ENCODE data around the gene C1orf53. TPM values are rescaled to one million over a fixed set of nuclear protein-coding genes. Genes with fewer than 3 reads are reported as not detected.

C1orf53 gene
- total and polyA plus RNA-seq, 9 of the 15 experiments (the other 6 are each of a cell fraction or from before 2014, with no cell fraction given): 0.31 to 3.2 (median 2.3) TPM

DNA sequence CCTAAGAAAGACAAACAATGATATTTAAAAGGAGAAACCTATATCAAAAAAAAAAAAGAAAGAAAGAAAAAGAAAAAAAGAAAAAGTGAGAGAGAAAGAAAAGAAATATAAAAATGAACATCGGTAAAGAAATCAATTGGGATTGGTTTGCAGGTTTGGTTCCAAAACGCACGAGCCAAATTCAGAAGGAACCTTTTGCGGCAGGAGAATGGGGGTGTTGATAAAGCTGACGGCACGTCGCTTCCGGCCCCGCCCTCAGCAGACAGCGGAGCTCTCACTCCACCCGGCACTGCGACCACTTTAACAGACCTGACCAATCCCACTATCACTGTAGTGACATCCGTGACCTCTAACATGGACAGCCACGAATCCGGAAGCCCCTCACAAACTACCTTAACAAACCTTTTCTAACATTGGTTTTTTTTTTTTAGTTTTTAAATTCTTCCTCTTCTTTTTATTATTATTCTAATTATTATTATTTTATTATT, 26.5 kb downstream of the C1orf53 start (continued):
- TF ChIP-seq YBX1 (IDR thresholded peaks at IDR 0.05): no peak
- no peak for TF ChIP-seq RBM14 (IDR thresholded peaks at IDR 0.05; ENCODE audit: borderline replicate concordance, insufficient read depth, low read depth, low read length)
- no peak for TF ChIP-seq POLR2B (IDR thresholded peaks at IDR 0.05; ENCODE audit: low read depth, partially characterized antibody)
- no peak for TF ChIP-seq RBBP5 (IDR thresholded peaks at IDR 0.05; ENCODE audit: borderline replicate concordance, insufficient read depth, low read length, poor library complexity, severe bottlenecking)
- TF ChIP-seq ZKSCAN8 (CRISPR knock-in tag; IDR thresholded peaks at IDR 0.05): no peak
- TF ChIP-seq, protein P1, sequence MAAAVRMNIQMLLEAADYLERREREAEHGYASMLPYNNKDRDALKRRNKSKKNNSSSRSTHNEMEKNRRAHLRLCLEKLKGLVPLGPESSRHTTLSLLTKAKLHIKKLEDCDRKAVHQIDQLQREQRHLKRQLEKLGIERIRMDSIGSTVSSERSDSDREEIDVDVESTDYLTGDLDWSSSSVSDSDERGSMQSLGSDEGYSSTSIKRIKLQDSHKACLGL (CRISPR knock-in tag; IDR thresholded peaks at IDR 0.05; ENCODE audit: borderline replicate concordance, poor library complexity, severe bottlenecking): no peak
- no peak for TF ChIP-seq ZNF780A (CRISPR knock-in tag; IDR thresholded peaks at IDR 0.05)
- no peak for TF ChIP-seq IFI16 (CRISPR knock-in tag; IDR thresholded peaks at IDR 0.05)
- TF ChIP-seq, protein P2, sequence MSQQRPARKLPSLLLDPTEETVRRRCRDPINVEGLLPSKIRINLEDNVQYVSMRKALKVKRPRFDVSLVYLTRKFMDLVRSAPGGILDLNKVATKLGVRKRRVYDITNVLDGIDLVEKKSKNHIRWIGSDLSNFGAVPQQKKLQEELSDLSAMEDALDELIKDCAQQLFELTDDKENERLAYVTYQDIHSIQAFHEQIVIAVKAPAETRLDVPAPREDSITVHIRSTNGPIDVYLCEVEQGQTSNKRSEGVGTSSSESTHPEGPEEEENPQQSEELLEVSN (IDR thresholded peaks at IDR 0.05; ENCODE audit: borderline replicate concordance in 1 of 2, extremely low read depth in 1 of 2, insufficient read depth in 1 of 2, insufficient read length in 1 of 2, low read depth in 1 of 2, low read length in 1 of 2, poor library complexity in 1 of 2, severe bottlenecking in 1 of 2): no peak
- TF ChIP-seq ERF (CRISPR knock-in tag; IDR thresholded peaks at IDR 0.05): no peak
- no peak for TF ChIP-seq CAMTA2 (CRISPR knock-in tag; conservative IDR thresholded peaks at IDR 0.05)
- TF ChIP-seq ZNF764 (CRISPR knock-in tag; IDR thresholded peaks at IDR 0.05; ENCODE audit: low read depth): no peak
- no peak for TF ChIP-seq NFE2 (IDR thresholded peaks at IDR 0.05; ENCODE audit: low read depth)
- no peak; the same call in 1 of the 2 replicates for TF ChIP-seq MBD2 (IDR thresholded peaks at IDR 0.05; ENCODE audit: borderline replicate concordance, low read depth)
- TF ChIP-seq RCOR1 (IDR thresholded peaks at IDR 0.05; ENCODE audit: borderline replicate concordance in 1 of 2, low read depth in 2 of 2, low read length in 2 of 2): peak in 1 of 2 experiments; percentile 28; a peak in 1 of 4 replicates
- TF ChIP-seq SP1 (CRISPR knock-in tag; IDR thresholded peaks at IDR 0.05): no peak
- TF ChIP-seq MECOM (CRISPR knock-in tag; IDR thresholded peaks at IDR 0.05): no peak
- TF ChIP-seq CBFA2T2 (conservative IDR thresholded peaks at IDR 0.05): no peak
- no peak for TF ChIP-seq CBX2 (IDR thresholded peaks at IDR 0.05; ENCODE audit: insufficient read depth, low read length, poor library complexity, severe bottlenecking)
- no peak for TF ChIP-seq XRCC3 (IDR thresholded peaks at IDR 0.05)
- TF ChIP-seq ZFP1 (CRISPR knock-in tag; IDR thresholded peaks at IDR 0.05): no peak
- TF ChIP-seq ZBTB1 (CRISPR knock-in tag; IDR thresholded peaks at IDR 0.05; ENCODE audit: borderline replicate concordance, low read depth): no peak
- TF ChIP-seq FOXJ2 (tag; IDR thresholded peaks at IDR 0.05): no peak
- no peak for TF ChIP-seq FUS (optimal IDR thresholded peaks at IDR 0.05; ENCODE audit: low read depth, low read length)
- TF ChIP-seq NUFIP1 (IDR thresholded peaks at IDR 0.05; ENCODE audit: partially characterized antibody): no peak
